Transverse colon (tissue), 4 donors: ENCODE data around the gene NRCAM. TPM values are rescaled to one million over a fixed set of nuclear protein-coding genes. Genes with fewer than 3 reads are reported as not detected.

Experiments used
- DNase-seq: peaks from one replicate; pipeline ENCODE4 v3.0.0-alpha.2; 2019
- H3K27ac ChIP-seq, 4 donors: fragments of 200-600 bp; sonication (generic); 2 replicates each; pipeline ENCODE4 v1.5.1; 2016 to 2018; ENCODE audit warnings: inconsistent platforms in 4 of 4
- H3K27me3 ChIP-seq: fragments of 200-600 bp; sonication (generic); 2 replicates; pipeline ENCODE4 v1.5.1; 2017; ENCODE audit warnings: inconsistent platforms
- H3K36me3 ChIP-seq, 4 donors: fragments of 200-600 bp; sonication (generic); 2 replicates each; pipeline ENCODE4 v1.5.1; 2017 to 2019; ENCODE audit warnings: inconsistent platforms in 4 of 4
- H3K4me1 ChIP-seq, 4 donors: fragments of 200-600 bp; sonication (generic); 2 replicates each; pipeline ENCODE4 v1.5.1; 2017 to 2020; ENCODE audit warnings: inconsistent platforms in 4 of 4
- H3K4me3 ChIP-seq, 4 donors: fragments of 200-600 bp; sonication (generic); 1 replicate in 1 of 4; 2 replicates in 3 of 4; pipeline versions ENCODE4 v1.5.1 to v1.6.1; 2017 to 2019; ENCODE audit warnings: inconsistent platforms in 4 of 4
- H3K9me3 ChIP-seq, 2 donors: fragments of 200-600 bp; sonication (generic); 2 replicates each; pipeline ENCODE4 v1.5.1; 2017 to 2019; ENCODE audit warnings: inconsistent platforms in 2 of 2
- CTCF ChIP-seq, 5 experiments: fragments of 200-600 bp in 3 of 5; fragments of 450-650 bp in 2 of 5; sonication (generic) in 3 of 5; IDR thresholded peaks; 1 replicate in 2 of 5; 2 replicates in 3 of 5; pipeline ENCODE4 v1.5.1; 2016 to 2017; ENCODE audit warnings: antibody characterized with exemption in 5 of 5, inconsistent platforms in 3 of 5, mild to moderate bottlenecking in 2 of 5, moderate library complexity in 1 of 5
- EP300 ChIP-seq: sonication (generic); formaldehyde crosslinking; IDR thresholded peaks from one replicate; pipeline ENCODE4 v1.6.1; 2017; ENCODE audit warnings: antibody characterized with exemption, low read depth
- POLR2A ChIP-seq: fragments of 450-650 bp; IDR thresholded peaks from one replicate; pipeline ENCODE4 v1.6.1; 2016; ENCODE audit warnings: antibody characterized with exemption, mild to moderate bottlenecking, moderate library complexity
- POLR2AphosphoS5 ChIP-seq, 3 donors: sonication (generic); formaldehyde crosslinking; IDR thresholded peaks; one replicate each; pipeline ENCODE4 v1.6.1; 2016; ENCODE audit warnings: antibody characterized with exemption in 3 of 3
- whole genome bisulfite sequencing, 2 donors: methylation state at CpG; one replicate each; pipeline ENCODE4 v1.1.5; 2018; ENCODE audit warnings: low coverage in 1 of 2; 5-methylcytosine and 5-hydroxymethylcytosine counted together
- in situ Hi-C, 4 donors: fragments of 200-750 bp; cut with MboI; loops; one replicate each; pipeline versions ENCODE4 v1.15.0 to v1.15.1; 2017; ENCODE audit warnings: low sequenced_read_pairs in 3 of 4, low pct_ligation_motif_present in 1 of 4, low pct_unique_long_range_greater_than_20kb in 1 of 4
- intact Hi-C: fragments of 100-400 bp; cut with DNase I; formaldehyde crosslinking; loops from one replicate; pipeline ENCODE4 v1.15.1; 2023; ENCODE audit warnings: low total_unique reads
- total RNA-seq, 4 donors: library from RNA; depleted of rRNA; stranded (reverse); fragments of >200 nt; gene quantifications; one replicate each; pipeline ENCODE4 v1.1.0, GENCODE V29; 2016

NRCAM gene
- total RNA-seq, 4 donors from 2014 or later: 0.60 to 2.5 (median 1.8) TPM

DNA sequence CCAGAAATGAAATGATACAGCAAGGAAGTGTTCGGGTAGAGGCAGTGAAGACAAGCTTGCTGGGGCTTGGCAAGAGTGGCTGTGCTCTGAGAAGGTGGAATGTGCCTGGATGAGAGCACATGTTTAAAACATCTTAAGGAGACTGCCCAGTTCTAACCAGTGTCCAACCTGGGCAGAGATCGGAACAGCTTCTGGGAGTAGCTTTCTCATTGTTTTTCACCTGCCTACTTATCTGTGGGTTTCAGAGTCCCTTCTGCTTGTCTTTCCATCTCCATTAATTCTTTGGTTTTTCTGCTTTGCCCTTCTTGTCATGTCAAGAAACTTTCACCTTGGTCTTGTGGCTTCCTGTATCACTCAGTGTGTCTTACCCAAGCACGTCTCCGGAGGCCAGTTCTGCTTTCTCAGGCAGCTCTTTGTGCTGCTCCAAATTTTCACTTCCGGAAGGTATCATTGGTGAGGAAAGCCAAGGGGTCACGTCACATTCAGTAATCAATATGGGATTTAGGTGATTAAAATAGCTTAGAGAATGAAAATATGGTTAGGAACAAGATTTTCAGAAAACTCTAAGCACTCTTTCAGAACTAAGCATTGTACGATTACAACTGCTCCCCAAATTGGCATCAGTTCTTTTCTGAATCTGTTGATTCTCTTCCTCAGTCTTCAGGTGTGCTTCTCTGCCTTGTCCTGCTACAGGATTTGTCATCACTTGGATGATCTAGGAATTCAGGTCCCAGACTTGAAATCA, 320.6 kb downstream of the NRCAM start:
- Histone ChIP-seq H3K4me1 (no peaks in the 10 kb centered on the region), H3K27ac (no peak overlapping the region), H3K36me3 (no peaks in the 10 kb centered on the region), H3K27me3 (no peaks in the 10 kb centered on the region), H3K9me3 (no peaks in the 10 kb centered on the region), H3K4me3 (no peak overlapping the region)
- intact Hi-C loops: no loop called here
- WGBS, 2 donors: 71 to 94% methylated on average over 7 of the region's 7 CpGs
- TF ChIP-seq EP300 (no peak), CTCF (IDR thresholded peaks at IDR 0.05) (no peak), POLR2A (no peak), POLR2AphosphoS5 (IDR thresholded peaks at IDR 0.05) (no peak)
- in situ Hi-C loops: loop anchor here in 2 of 4 donors (25.0 kb wide), 2 partner anchors 248 to 398 kb away; partner anchors contain the start of genes CBLL1 (in 2 of the 2) and DLD (in 1 of the 2)
- no peak for DNase-seq

DNA sequence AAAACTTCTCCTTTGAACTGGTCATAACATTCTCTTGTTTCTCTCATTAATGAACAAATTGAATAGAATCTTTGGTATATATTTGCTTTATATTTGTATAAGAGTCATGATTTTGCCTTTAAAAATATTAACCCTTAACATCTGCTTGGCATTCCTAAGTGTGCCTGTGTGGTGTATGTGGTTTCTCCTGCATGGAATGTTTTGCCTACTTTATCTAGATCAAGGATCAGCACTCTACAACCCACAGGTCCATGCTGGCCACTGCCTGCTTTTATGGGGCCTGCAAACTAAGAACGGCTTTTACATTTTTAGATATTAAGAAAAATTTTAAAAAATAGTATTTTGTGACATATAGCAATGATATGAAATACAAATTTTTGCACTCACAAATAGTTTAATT, 321.8 kb downstream of the NRCAM start:
- Histone ChIP-seq H3K9me3 (no peaks in the 10 kb centered on the region), H3K4me3 (no peak overlapping the region), H3K4me1 (no peaks in the 10 kb centered on the region), H3K27ac (no peak overlapping the region), H3K36me3 (no peaks in the 10 kb centered on the region), H3K27me3 (no peaks in the 10 kb centered on the region)
- 90 to 94% methylated on average over 1 of the region's 1 CpG for WGBS, 2 donors
- TF ChIP-seq CTCF (IDR thresholded peaks at IDR 0.05) (no peak), EP300 (no peak), POLR2AphosphoS5 (IDR thresholded peaks at IDR 0.05) (no peak), POLR2A (no peak)
- no peak for DNase-seq
- in situ Hi-C loops: loop anchor here in 2 of 4 donors (25.0 kb wide), 2 partner anchors 247 to 397 kb away; partner anchors contain the start of genes CBLL1 (in 2 of the 2) and DLD (in 1 of the 2)
- intact Hi-C loops: no loop called here

DNA sequence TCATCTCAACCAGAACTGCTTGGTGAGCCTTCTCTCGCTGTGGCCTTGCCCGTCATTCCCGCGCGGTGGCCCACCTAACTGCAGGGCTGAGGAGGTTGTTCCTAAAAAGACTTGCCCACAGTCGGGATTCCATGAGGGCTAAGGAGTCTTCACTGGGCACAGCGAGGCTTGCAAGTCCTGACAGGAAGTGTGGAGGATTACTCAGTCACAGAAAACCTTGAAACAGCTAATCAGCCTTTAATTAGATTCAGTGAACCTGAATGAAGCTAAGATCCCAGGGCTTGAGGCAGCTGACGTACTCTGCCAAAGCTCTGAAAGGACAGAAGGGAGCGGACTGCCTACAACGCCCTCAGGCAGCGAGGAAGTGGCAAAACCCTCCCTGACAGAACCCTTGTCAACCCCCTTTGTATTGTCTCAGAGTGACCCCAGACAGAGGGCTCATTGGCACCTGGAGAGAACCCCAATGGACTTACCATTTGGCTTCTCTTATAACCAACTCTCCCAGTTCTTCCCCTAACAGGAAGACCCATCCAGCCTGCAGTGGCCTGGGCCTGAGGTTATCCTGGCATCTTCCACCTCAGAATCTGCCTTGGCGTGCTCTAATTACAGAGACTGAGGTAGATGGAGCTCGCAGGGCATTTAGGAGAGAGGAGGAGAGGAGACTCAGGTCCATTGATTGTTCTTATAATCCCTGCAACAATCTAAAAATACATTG, 323.5 kb downstream of the NRCAM start:
- H3K27ac ChIP-seq: no peak overlapping the region
- no peaks in the 10 kb centered on the region for H3K9me3 ChIP-seq
- in situ Hi-C loops: loop anchor here in 2 of 4 donors (25.0 kb wide), 2 partner anchors 245 to 395 kb away; partner anchors contain the start of genes CBLL1 (in 2 of the 2) and DLD (in 1 of the 2)
- H3K36me3 ChIP-seq: no peaks in the 10 kb centered on the region
- intact Hi-C loops: no loop called here
- TF ChIP-seq CTCF (IDR thresholded peaks at IDR 0.05) (no peak), EP300 (no peak), POLR2A (no peak), POLR2AphosphoS5 (IDR thresholded peaks at IDR 0.05) (no peak)
- WGBS, 2 donors: 95% methylated on average over 13 of the region's 13 CpGs; no CpG with 5 or more reads in 1 of the 2 donors
- H3K4me3 ChIP-seq: no peak overlapping the region
- no peak for DNase-seq
- H3K27me3 ChIP-seq: no peaks in the 10 kb centered on the region
- H3K4me1 ChIP-seq: no peaks in the 10 kb centered on the region

- no peaks in the 10 kb centered on the region for H3K27me3 ChIP-seq
- H3K36me3 ChIP-seq: no peaks in the 10 kb centered on the region
- no peak within 1 kb of the TSS for H3K4me3 ChIP-seq
- WGBS, 2 donors: 85 to 87% methylated on average over 2 to 3 of the region's 3 CpGs
- intact Hi-C loops: no loop called here
- in situ Hi-C loops: loop anchor here in 2 of 4 donors (25.0 kb wide), 2 partner anchors 243 to 393 kb away; partner anchors contain the start of genes CBLL1 (in 2 of the 2) and DLD (in 1 of the 2)
- no peaks in the 10 kb centered on the region for H3K4me1 ChIP-seq
- TF ChIP-seq EP300 (no peak), CTCF (IDR thresholded peaks at IDR 0.05) (no peak), POLR2A (no peak), POLR2AphosphoS5 (IDR thresholded peaks at IDR 0.05) (no peak)
- H3K27ac ChIP-seq: no peak within 1 kb of the TSS
- no peak for DNase-seq
- H3K9me3 ChIP-seq: no peaks in the 10 kb centered on the region
Observed at GRCh38 chr7:108130261-108130660, 326.0 kb downstream of the NRCAM start, which contains the start of gene LAMB4. Gene LAMB4 (minus strand): TSS chr7:108130361. CDS start chr7:108123164, 7,197 bp downstream.
